ENCODE measurements around the gene RHBDF1.
"Not testable (repeated sequence)": the region's sequence is repeated elsewhere in the genome, so short reads cannot be mapped to it uniquely, and the experiment has no call there.

The RHBDF1 gene

GRCh38 chr16:47234-47633 lies 25.2 kb downstream of the RHBDF1 start:
- Histone ChIP-seq H3K9me2 (replicated peaks; ENCODE audit: insufficient read depth, low read length) (no peaks in the 10 kb centered on the region), H3K9ac (ENCODE audit: low read length) (no peak overlapping the region), H3K4me3 (ENCODE audit: insufficient read depth, low read length, poor library complexity, severe bottlenecking) (no peak overlapping the region), H3K36me3 (ENCODE audit: low read length) (peaks cover 36% of the 10 kb centered on the region), H3K27ac (ENCODE audit: low read depth, low read length) (no peak overlapping the region), H3F3A (ENCODE audit: insufficient read depth) (0 out of 2 replicates have a peak, but pooled peaks cover 6% of the 10 kb centered on the region), H3K79me2 (ENCODE audit: insufficient read depth, low read length) (peaks cover 67% of the 10 kb centered on the region), H3K4me2 (ENCODE audit: low read depth, low read length, poor library complexity, severe bottlenecking) (no peak overlapping the region), H2AFZ (ENCODE audit: low read depth, low read length, severe bottlenecking) (no peak overlapping the region), H3K27me3 (ENCODE audit: low read length) (no peaks in the 10 kb centered on the region), H3K9me3 (ENCODE audit: insufficient read depth, low read length) (no peaks in the 10 kb centered on the region), H4K20me1 (ENCODE audit: low read depth, low read length) (peaks cover 8% of the 10 kb centered on the region; the same call in 1 of the 2 replicates)
- TF ChIP-seq CTCF (IDR thresholded peaks at IDR 0.05; ENCODE audit: insufficient read depth, low read length, poor library complexity, severe bottlenecking), result no peak
- no peak for TF ChIP-seq EZH2phosphoT487 (conservative IDR thresholded peaks at IDR 0.05; ENCODE audit: low read length)

- H3K27me3 ChIP-seq (ENCODE audit: low read length); H4K20me1 ChIP-seq (ENCODE audit: low read depth, low read length); H3K9me3 ChIP-seq (ENCODE audit: insufficient read depth, low read length); H2AFZ ChIP-seq (ENCODE audit: low read depth, low read length, severe bottlenecking); H3F3A ChIP-seq (ENCODE audit: insufficient read depth); H3K4me2 ChIP-seq (ENCODE audit: low read depth, low read length, poor library complexity, severe bottlenecking); H3K9ac ChIP-seq (ENCODE audit: low read length); H3K27ac ChIP-seq (ENCODE audit: low read depth, low read length); H3K9me2 ChIP-seq (replicated peaks; ENCODE audit: insufficient read depth, low read length); H3K4me3 ChIP-seq (ENCODE audit: insufficient read depth, low read length, poor library complexity, severe bottlenecking): not testable (repeated sequence)
- Histone ChIP-seq H3K79me2 (ENCODE audit: insufficient read depth, low read length) (peaks cover 60% of the 10 kb centered on the region), H3K36me3 (ENCODE audit: low read length) (peaks cover 39% of the 10 kb centered on the region)
Measured at GRCh38 chr16:46510-46909, 25.9 kb downstream of the RHBDF1 start.

GRCh38 chr16:45454-45853 lies 27.0 kb downstream of the RHBDF1 start:
- Histone ChIP-seq H3K27me3 (ENCODE audit: low read length) (no peaks in the 10 kb centered on the region), H4K20me1 (ENCODE audit: low read depth, low read length) (no peaks in the 10 kb centered on the region), H3K9me2 (replicated peaks; ENCODE audit: insufficient read depth, low read length) (no peaks in the 10 kb centered on the region), H3K79me2 (ENCODE audit: insufficient read depth, low read length) (peaks cover 49% of the 10 kb centered on the region), H3K9me3 (ENCODE audit: insufficient read depth, low read length) (no peaks in the 10 kb centered on the region), H3F3A (ENCODE audit: insufficient read depth) (peaks cover 11% of the 10 kb centered on the region; the same call in 1 of the 2 replicates), H3K4me2 (ENCODE audit: low read depth, low read length, poor library complexity, severe bottlenecking) (no peak overlapping the region), H3K4me3 (ENCODE audit: insufficient read depth, low read length, poor library complexity, severe bottlenecking) (no peak overlapping the region), H2AFZ (ENCODE audit: low read depth, low read length, severe bottlenecking) (no peak overlapping the region), H3K27ac (ENCODE audit: low read depth, low read length) (no peak overlapping the region), H3K36me3 (ENCODE audit: low read length) (peaks cover 32% of the 10 kb centered on the region), H3K9ac (ENCODE audit: low read length) (no peak overlapping the region)
- no peak for TF ChIP-seq EZH2phosphoT487 (conservative IDR thresholded peaks at IDR 0.05; ENCODE audit: low read length)

- Histone ChIP-seq H3K9ac (ENCODE audit: low read length) (no peak overlapping the region), H3K9me2 (replicated peaks; ENCODE audit: insufficient read depth, low read length) (no peaks in the 10 kb centered on the region), H3K9me3 (ENCODE audit: insufficient read depth, low read length) (no peaks in the 10 kb centered on the region), H4K20me1 (ENCODE audit: low read depth, low read length) (no peaks in the 10 kb centered on the region), H3K27me3 (ENCODE audit: low read length) (no peaks in the 10 kb centered on the region), H3K27ac (ENCODE audit: low read depth, low read length) (no peak overlapping the region), H3K79me2 (ENCODE audit: insufficient read depth, low read length) (peaks cover 42% of the 10 kb centered on the region), H2AFZ (ENCODE audit: low read depth, low read length, severe bottlenecking) (no peak overlapping the region), H3K36me3 (ENCODE audit: low read length) (peaks cover 32% of the 10 kb centered on the region), H3K4me3 (ENCODE audit: insufficient read depth, low read length, poor library complexity, severe bottlenecking) (no peak overlapping the region), H3K4me2 (ENCODE audit: low read depth, low read length, poor library complexity, severe bottlenecking) (no peak overlapping the region), H3F3A (ENCODE audit: insufficient read depth) (peaks cover 11% of the 10 kb centered on the region; the same call in 1 of the 2 replicates)
- TF ChIP-seq CTCF (IDR thresholded peaks at IDR 0.05; ENCODE audit: insufficient read depth, low read length, poor library complexity, severe bottlenecking) (no peak), EZH2phosphoT487 (conservative IDR thresholded peaks at IDR 0.05; ENCODE audit: low read length) (no peak)
Measured at GRCh38 chr16:44655-45054, 27.8 kb downstream of the RHBDF1 start.

Data from SU-DHL-6 (cell line).